Activated CD4-positive, CD25-positive, alpha-beta regulatory T cell treated with anti-CD3 and anti-CD28 coated beads, Interleukin-2, amount 50 U/mL, for 72 hours (primary cell): ENCODE results near the gene DDX51.

ENCODE experiments used
- DNase-seq: peaks from one replicate; pipeline ENCODE4 v3.0.0; 2021

DDX51 gene

GRCh38 chr12:132166801-132167591 is 22.9 kb upstream of the DDX51 start:
- no peak for DNase-seq

GRCh38 chr12:132166093-132166492 is 22.0 kb upstream of the DDX51 start:
- no peak for DNase-seq

- no peak for DNase-seq
These were observed 21.5 kb upstream of the DDX51 start for GRCh38 chr12:132165584-132165983.

GRCh38 chr12:132164426-132164825 is 20.3 kb upstream of the DDX51 start:
- no peak for DNase-seq

GRCh38 chr12:132163911-132164288 is 19.8 kb upstream of the DDX51 start:
- DNase-seq: no peak

GRCh38 chr12:132163041-132163910 is 19.2 kb upstream of the DDX51 start:
- DNase-seq: no peak

- DNase-seq: no peak
These were observed 18.5 kb upstream of the DDX51 start for GRCh38 chr12:132162508-132163031.

GRCh38 chr12:132161796-132162507 is 17.8 kb upstream of the DDX51 start:
- DNase-seq: no peak

GRCh38 chr12:132161036-132161781 is 17.1 kb upstream of the DDX51 start:
- no peak for DNase-seq

- no peak for DNase-seq
These were observed 16.5 kb upstream of the DDX51 start for GRCh38 chr12:132160601-132161035.

GRCh38 chr12:132160016-132160415 is 15.9 kb upstream of the DDX51 start:
- no peak for DNase-seq

GRCh38 chr12:132159555-132160003 is 15.5 kb upstream of the DDX51 start:
- DNase-seq: no peak

- no peak for DNase-seq
These were observed 14.8 kb upstream of the DDX51 start for GRCh38 chr12:132158677-132159554.

GRCh38 chr12:132157733-132158409 is 13.8 kb upstream of the DDX51 start:
- DNase-seq: no peak

GRCh38 chr12:132156573-132157325 is 12.6 kb upstream of the DDX51 start:
- no peak for DNase-seq

- DNase-seq: no peak
These were observed 11.9 kb upstream of the DDX51 start for GRCh38 chr12:132155771-132156572.

- DNase-seq: no peak
These were observed 11.0 kb upstream of the DDX51 start for GRCh38 chr12:132154941-132155770.

- DNase-seq: no peak
These were observed 10.2 kb upstream of the DDX51 start for GRCh38 chr12:132154341-132154761.
